Activated T-cell treated with anti-CD3 and anti-CD28 coated beads, Interleukin-2, amount 50 U/mL, for 48 hours (primary cell): ENCODE results near the gene PDE1C.
"Not testable (repeated sequence)": the region's sequence is repeated elsewhere in the genome, so short reads cannot be mapped to it uniquely, and the experiment has no call there.

ENCODE experiments used
- DNase-seq, 2 experiments: peaks; one replicate each; pipeline ENCODE4 v3.0.0-alpha.2; 2020

The PDE1C gene

DNA sequence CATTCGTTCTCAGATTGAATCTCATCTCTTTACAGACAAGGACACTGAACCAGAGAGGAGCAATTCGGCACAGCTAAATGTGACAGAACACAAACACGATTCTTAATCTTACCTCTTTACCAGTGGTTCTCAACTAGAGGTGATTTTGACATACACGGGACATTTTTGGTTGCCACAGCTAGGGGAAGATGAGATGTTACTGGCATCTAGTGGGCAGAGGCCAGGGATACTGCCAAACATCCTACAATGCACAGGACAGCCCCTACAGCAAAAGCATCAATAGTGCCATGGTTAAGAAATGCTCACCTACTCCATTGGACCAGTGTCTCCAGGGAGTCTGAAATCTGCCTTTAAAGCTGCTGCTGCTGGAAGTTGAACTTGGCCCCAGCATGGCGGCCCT is 27.3 kb downstream of the PDE1C start:
- DNase-seq, result no peak

DNA sequence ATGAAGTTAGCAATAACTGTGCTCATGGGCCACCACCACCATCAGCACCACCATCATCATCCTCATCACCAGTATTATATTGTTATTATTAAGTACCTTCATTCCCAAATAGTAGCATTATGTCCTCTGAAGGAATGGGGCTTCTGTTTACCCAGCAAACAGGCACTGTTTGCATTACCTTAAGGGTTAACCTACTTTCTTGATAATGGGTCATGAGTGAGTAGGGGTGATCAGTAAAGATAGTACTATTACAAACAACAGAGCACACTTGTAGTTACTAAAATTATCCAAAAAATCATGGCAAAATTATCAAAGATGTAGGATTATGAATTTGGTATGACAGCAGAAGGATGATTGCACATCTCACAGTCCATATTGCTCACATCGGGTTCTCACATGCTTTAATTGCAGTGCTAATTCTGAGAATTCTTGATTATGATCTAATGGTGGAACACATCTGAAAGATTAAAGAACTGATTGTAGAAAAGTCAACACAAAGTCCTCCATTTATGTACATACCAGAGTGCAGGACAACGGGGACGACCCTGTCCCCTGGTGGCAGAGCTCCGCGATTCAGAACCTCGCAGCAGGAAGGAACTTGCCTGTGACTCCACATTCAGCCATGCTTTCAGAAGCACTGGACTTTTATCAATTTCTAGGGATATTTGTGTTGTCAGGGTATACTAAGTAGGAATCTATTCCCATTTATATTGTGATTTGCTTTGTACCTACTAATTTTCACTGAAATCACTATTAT is 31.0 kb downstream of the PDE1C start:
- no peak for DNase-seq

DNA sequence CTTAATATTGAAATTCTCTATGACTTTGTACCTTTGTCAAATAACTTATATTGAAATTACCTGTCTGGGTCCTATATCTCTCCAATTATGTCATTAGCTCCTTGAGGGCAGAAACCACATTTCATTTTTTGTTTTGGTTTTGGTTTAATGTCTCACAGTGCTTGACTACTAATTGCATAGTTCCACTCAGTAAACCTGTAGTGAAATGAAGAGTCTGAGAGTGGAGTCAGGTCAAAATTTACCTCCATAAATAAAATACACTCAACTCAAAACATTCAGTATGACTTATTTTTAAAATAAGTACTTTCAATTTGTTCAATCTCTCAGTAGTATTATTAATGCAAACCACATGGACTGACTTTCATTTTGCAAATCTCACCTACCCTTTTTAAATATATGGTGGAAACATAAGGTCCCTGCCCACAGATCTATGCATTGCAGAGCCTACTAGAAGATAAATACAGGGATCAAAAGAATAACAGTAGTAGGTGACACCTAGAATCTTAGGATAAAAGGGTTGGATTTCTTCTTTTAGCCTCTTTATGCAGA is 32.5 kb downstream of the PDE1C start:
- no peak for DNase-seq

GRCh38 chr7:32036557-32036956 is 33.6 kb downstream of the PDE1C start:
- DNase-seq, result no peak

DNA sequence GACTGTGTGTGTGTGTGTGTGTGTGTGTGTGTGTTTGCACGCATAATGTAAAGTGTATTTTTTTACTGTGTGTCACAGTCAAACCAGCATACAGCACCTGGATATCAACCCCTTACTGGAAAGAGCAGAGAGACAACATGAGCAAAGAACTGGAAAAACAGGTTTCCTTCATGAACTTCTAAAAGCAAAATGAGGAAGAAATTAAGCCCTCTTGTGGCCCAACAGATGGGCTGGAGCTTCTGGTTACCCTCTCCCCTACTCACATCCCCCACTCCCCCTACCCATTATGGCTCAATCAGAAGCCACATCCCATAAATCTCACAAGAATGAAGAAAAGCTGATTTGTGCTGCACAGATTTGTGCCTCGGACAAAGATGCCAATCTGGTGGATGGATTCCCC is 36.2 kb downstream of the PDE1C start:
- DNase-seq, result no peak

GRCh38 chr7:32033006-32033405 is 37.2 kb downstream of the PDE1C start:
- DNase-seq, result no peak

DNA sequence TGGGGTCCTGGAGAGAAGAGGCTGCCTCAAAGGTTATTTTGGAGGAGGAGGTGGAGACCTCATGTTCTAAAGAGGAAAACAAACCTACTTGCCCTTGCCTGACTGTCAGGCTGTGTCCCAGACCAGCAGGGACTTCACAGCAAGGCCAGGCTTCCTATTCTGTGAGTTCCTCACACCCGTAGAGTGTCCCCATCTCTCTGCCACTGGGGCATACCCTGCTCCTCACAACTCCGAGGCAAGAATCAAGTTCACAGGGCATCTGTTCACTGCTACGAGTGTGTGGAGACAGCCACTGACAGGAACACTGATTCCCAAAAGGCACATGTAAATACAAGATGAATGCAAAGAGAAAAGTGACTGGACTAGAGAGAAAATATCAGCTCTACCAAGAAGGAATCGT is 38.0 kb downstream of the PDE1C start:
- DNase-seq, result no peak

DNA sequence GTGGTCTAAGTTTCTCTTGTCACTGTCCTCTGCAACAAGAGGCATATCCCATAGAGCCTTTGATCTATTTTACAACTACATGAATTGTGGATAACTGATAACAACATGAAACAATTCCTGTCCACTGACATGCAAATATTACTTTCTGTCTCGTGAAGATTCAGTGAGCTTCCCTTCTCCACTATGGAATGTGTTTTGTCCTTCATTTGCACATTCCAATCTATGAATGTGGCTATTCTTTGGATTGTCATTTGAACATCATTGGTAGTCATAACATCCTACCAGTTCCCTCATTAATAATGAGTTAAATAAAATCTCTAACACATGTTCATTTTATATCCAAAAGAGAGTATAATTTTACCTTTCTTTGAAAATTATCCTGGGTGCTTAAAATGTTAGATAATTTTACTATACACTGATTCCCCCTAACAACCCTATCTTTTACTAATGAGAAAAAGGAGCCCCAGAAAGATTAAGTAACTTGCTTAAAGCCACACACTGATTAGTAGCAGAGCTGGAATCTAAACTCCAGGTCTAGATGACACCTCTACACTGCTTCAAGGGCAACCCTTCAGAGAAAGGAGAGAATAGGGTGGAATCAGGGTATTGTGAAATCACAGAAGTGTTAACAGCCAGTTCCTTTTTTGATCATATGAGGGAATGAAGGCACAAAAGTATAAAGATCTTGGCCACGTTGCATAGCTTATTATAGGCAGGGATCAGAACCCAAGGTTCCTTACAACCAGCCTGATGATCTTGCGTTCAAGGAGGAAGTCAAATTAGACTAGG is 39.1 kb downstream of the PDE1C start:
- no peak for DNase-seq

GRCh38 chr7:32026083-32026425 is 44.2 kb downstream of the PDE1C start:
- no peak for DNase-seq

DNA sequence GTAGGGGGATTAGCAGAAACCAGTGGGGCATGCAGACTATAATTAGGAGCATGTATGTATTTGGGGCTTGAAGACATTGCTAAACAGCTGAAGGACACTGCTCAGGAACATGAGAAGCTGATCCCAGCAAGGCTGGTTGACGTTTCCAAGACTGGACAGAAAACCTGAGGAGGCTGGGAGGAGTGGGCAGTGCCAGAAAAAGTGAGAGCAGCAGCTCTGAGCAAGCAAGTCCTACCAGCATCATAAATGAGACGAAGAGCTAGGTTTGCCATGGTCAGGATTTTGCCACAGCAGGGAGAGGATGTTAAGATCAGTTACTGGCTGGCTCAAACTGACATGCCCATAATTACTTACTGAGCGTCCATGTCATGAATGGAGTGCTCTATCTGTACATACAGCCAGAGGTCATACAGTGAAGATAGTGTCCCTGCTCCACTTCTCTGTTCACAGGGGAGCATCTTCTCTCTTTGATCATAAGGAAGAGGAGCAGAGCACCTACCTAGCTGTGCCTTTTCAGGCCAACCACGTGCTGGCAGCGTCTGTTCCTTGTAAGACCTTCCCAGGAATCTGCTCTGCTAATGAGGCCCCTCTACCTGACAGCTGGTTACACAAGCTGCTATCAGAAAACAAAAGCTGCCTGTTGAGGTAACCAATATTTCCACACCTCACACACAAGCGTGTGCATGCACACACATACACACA is 44.7 kb downstream of the PDE1C start:
- no peak for DNase-seq

DNA sequence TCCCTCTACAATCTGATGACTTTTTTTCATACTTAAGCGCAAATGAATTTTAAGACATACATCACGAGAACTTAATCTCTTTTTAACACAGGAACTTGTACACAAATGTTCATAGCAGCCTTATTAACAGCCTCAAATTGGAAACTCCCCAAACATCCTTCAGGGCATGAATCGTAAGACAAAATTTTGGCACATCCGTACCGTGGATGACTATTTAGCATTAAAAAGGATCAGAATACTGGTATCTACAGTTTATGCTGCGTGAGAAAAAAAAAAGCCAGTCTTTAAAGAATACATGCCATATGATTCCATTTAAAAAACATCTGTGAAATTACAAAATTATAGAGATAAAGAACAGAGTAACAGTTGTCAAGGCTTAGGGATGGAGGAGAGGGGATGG is 46.8 kb downstream of the PDE1C start:
- DNase-seq, result no peak

GRCh38 chr7:32022966-32023365 is 47.2 kb downstream of the PDE1C start:
- DNase-seq, result no peak

- DNase-seq, result no peak
Observed at GRCh38 chr7:32020551-32021159, 49.6 kb downstream of the PDE1C start.

DNA sequence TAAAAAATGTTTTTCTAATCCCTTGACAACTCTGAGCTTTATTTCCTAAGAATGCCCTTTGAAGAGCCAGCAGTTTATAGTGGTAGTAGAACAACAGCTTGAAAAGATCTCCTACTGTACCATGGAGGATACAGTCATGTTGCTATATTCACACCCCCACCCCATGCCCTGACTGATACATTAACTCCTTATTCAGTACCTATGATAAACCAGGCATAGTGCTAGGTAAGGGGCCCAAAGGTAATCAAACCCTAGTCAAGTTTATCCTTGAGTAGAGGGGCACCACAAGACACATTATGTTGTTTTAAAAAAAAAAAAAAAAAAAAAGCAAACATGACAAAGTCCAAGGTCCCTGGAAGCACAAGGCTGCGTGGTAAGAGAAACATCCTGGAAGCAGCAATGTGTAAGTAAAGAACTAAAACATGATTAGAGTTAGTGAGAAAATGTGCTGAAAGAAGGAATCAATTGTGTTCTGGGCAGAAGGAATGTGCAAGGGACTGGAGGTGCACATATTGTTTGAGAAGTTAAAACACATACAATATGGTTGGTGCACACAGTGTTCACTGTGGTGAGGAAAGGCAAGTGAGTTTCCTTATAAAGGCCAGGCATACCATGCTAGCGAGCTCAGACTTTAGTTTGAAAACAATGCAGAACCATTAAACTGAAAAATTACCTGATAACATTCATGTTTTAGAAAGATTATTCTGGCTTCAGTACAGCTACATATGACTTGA is 51.2 kb downstream of the PDE1C start:
- DNase-seq, result no peak

- no peak for DNase-seq
Observed at GRCh38 chr7:32015133-32015532, 55.1 kb downstream of the PDE1C start.

- not testable (repeated sequence) for DNase-seq
Observed at GRCh38 chr7:32013471-32013870, 56.7 kb downstream of the PDE1C start.

- no peak for DNase-seq
Observed at GRCh38 chr7:32005577-32005976, 64.6 kb downstream of the PDE1C start.

DNA sequence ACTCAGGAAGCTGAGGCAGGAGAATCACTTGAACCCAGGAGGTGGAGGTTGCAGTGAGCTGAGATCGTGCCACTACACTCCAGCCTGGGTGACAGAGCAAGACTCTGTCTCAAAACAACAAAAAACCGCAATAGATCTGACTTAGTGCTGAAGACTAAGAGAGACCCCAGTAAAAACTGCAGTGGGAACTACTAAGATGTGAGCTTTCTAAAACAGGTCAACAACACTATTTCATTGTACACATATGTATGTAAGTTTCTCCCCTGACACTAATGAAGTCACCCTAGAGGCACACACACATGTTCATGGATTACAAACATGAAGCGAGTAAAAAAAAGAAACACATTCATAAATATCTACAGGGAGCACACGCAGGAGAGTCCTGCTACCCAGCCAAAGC is 68.3 kb downstream of the PDE1C start:
- no peak for DNase-seq

DNA sequence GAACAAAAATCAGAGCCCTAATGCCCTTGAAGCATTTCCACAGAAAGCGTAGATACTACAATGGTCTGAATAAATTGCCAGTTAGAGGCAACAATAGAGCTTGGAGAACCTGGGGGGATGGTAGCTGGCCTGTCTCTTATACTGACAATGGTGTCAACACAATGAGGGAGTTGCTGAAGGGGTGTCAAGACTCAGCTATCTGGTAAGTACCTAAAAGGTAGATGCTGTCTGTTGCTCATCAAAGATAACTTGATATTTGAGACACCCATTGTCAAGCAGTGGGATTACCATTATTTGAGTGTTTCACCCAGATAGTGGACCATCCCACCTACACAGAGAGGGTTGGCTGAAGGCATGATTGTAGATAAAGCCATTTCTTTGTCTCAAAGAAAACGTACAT is 72.8 kb downstream of the PDE1C start:
- no peak for DNase-seq

- no peak for DNase-seq
Observed at GRCh38 chr7:31995134-31995533, 75.1 kb downstream of the PDE1C start.

DNA sequence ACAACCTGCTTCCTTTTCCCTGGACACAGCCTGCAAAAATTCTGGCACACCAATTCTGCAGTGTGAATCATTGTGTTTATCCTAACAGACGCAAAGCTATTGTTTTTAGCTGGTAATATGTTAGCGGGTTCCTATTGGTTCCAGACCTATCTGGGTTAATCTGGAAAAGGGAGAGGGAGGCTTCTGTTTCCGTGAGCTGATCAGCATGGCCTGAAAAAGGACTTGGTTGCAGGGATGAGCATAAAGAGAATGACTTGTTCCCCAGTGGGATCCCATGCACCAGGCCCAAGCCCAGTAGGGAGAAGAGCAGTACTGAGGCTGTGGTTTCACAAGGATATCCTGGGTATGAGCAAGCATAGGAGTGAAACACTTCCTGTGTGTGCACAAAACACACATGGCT is 78.4 kb downstream of the PDE1C start:
- DNase-seq, result no peak

GRCh38 chr7:31991406-31991805 is 78.8 kb downstream of the PDE1C start:
- DNase-seq, result no peak
